HepG2 (cell line): ENCODE data around the gene ARHGAP12. TPM values are rescaled to one million over a fixed set of nuclear protein-coding genes. Genes with fewer than 3 reads are reported as not detected.

Source experiments
- ATF7 ChIP-seq, 2 experiments: fragments of 450-650 bp in 1 of 2; sonication (generic) in 1 of 2; formaldehyde crosslinking in 1 of 2; IDR thresholded peaks; 2 replicates each; pipeline versions ENCODE4 v1.4.0 to v1.6.1; 2016 to 2020; ENCODE audit warnings: antibody characterized with exemption in 1 of 2, mild to moderate bottlenecking in 1 of 2, missing genetic modification reagents in 1 of 2
- E2F1 ChIP-seq: sonication (generic); formaldehyde crosslinking; IDR thresholded peaks from 2 replicates; pipeline ENCODE4 v1.5.0; 2020; ENCODE audit warnings: missing genetic modification reagents
- EP300 ChIP-seq, 3 experiments: sonication (generic) in 1 of 3; formaldehyde crosslinking in 1 of 3; IDR thresholded peaks; 2 replicates each; pipeline versions ENCODE4 v1.5.1 to v1.6.1; 2011 to 2020; ENCODE audit warnings: low read depth in 2 of 3, low read length in 2 of 3, borderline replicate concordance in 1 of 3, improper control_type of control experiment in 1 of 3, mild to moderate bottlenecking in 1 of 3, missing genetic modification reagents in 1 of 3, moderate library complexity in 1 of 3
- ETS1 ChIP-seq: sonication (generic); formaldehyde crosslinking; IDR thresholded peaks from 2 replicates; pipeline ENCODE4 v1.4.0; 2020; ENCODE audit warnings: missing genetic modification reagents
- GABPA ChIP-seq, 2 experiments: IDR thresholded peaks; 2 replicates each; pipeline ENCODE4 v1.6.1; 2011 to 2016; ENCODE audit warnings: low read depth in 2 of 2, low read length in 1 of 2, missing biosample characterization in 1 of 2, missing genetic modification characterization in 1 of 2
- KDM3A ChIP-seq: IDR thresholded peaks from 2 replicates; pipeline ENCODE4 v1.6.1; 2018; ENCODE audit warnings: low read depth, missing compliant biosample characterization
- MTERF4 ChIP-seq: sonication (generic); formaldehyde crosslinking; IDR thresholded peaks from 2 replicates; pipeline ENCODE4 v1.8.0; 2023; ENCODE audit warnings: mild to moderate bottlenecking, missing genetic modification reagents
- NCOA2 ChIP-seq: sonication (generic); formaldehyde crosslinking; IDR thresholded peaks from 2 replicates; pipeline ENCODE4 v1.8.0; 2022; ENCODE audit warnings: inconsistent platforms
- NFE2 ChIP-seq: sonication (generic); formaldehyde crosslinking; IDR thresholded peaks from 2 replicates; pipeline ENCODE4 v1.4.0; 2020; ENCODE audit warnings: missing genetic modification reagents
- PHB2 ChIP-seq: fragments of 450-650 bp; IDR thresholded peaks from 2 replicates; pipeline ENCODE4 v1.6.1; 2018; ENCODE audit not compliant: partially characterized antibody
- RERE ChIP-seq: IDR thresholded peaks from 2 replicates; pipeline ENCODE4 v1.6.1; 2016; ENCODE audit warnings: low read depth, missing genetic modification reagents, missing compliant biosample characterization
- SNAPC2 ChIP-seq: sonication (generic); formaldehyde crosslinking; IDR thresholded peaks from 2 replicates; pipeline ENCODE4 v1.8.1; 2022; ENCODE audit warnings: mild to moderate bottlenecking, missing genetic modification reagents
- SP4 ChIP-seq: sonication (generic); formaldehyde crosslinking; IDR thresholded peaks from 2 replicates; pipeline ENCODE4 v1.8.1; 2023; ENCODE audit warnings: mild to moderate bottlenecking, missing genetic modification reagents
- TBX2 ChIP-seq: sonication (generic); formaldehyde crosslinking; IDR thresholded peaks from 2 replicates; pipeline ENCODE4 v1.5.0; 2020; ENCODE audit warnings: missing genetic modification reagents, mild to moderate bottlenecking, borderline replicate concordance
- TGIF2 ChIP-seq: IDR thresholded peaks from 2 replicates; pipeline ENCODE4 v1.6.1; 2016; ENCODE audit warnings: control low read depth, missing compliant biosample characterization
- XBP1 ChIP-seq: sonication (generic); formaldehyde crosslinking; IDR thresholded peaks from 2 replicates; pipeline ENCODE4 v1.5.0; 2020; ENCODE audit warnings: missing genetic modification reagents
- ZNF232 ChIP-seq: sonication (generic); formaldehyde crosslinking; IDR thresholded peaks from 2 replicates; pipeline ENCODE4 v1.4.0; 2020; ENCODE audit warnings: missing genetic modification reagents, borderline replicate concordance
- ZNF678 ChIP-seq: sonication (generic); formaldehyde crosslinking; IDR thresholded peaks from 2 replicates; pipeline ENCODE4 v1.4.0; 2020; ENCODE audit warnings: mild to moderate bottlenecking, missing genetic modification reagents
- ZNF749 ChIP-seq: sonication (generic); formaldehyde crosslinking; IDR thresholded peaks from 2 replicates; pipeline ENCODE4 v1.8.0; 2022; ENCODE audit warnings: mild to moderate bottlenecking, missing genetic modification reagents, moderate library complexity, borderline replicate concordance
- ZNF781 ChIP-seq: sonication (generic); formaldehyde crosslinking; IDR thresholded peaks from 2 replicates; pipeline ENCODE4 v1.5.1; 2020; ENCODE audit warnings: borderline replicate concordance, mild to moderate bottlenecking, missing genetic modification reagents; ENCODE audit errors: not compliant biosample characterization
- polyA plus RNA-seq, 8 experiments: library from polyadenylated mRNA; depleted of rRNA in 3 of 8; stranded (reverse) in 7 of 8; unstranded in 1 of 8; fragments of >200 nt; fragmentation: Illumina TruSeq in 4 of 8; extraction: Trizol in 4 of 8; gene quantifications; 2 replicates each; pipeline versions ENCODE4 v1.2.1 to v1.2.3, GENCODE V29; 2011 to 2016; ENCODE audit warnings: low read depth in 4 of 8, missing spikeins in 1 of 8, mixed read lengths in 1 of 8; ENCODE audit not compliant: insufficient read depth in 1 of 8
- total RNA-seq, 5 experiments: library from RNA; depleted of rRNA; stranded (reverse); fragments of >200 nt; fragmentation: Illumina TruSeq; extraction: Trizol; gene quantifications; 2 replicates each; pipeline ENCODE4 v1.2.3, GENCODE V29; 2016; ENCODE audit warnings: low read depth in 1 of 5

Gene ARHGAP12
- total and polyA plus RNA-seq, 2 of the 13 experiments (the other 11 are each of a cell fraction or from before 2014, with no cell fraction given): 25.0 to 54.6 TPM

GRCh38 chr10:31947144-31947926 is 18.7 kb upstream of the ARHGAP12 start (continued):
- TF ChIP-seq TBX2 (CRISPR knock-in tag) (no peak), SP4 (CRISPR knock-in tag) (no peak), EP300 (IDR thresholded peaks at IDR 0.05; ENCODE audit: low read depth in 2 of 2, low read length in 2 of 2) (peak in 1 of 2 experiments; percentile 42; a peak in 2 of 4 replicates), EP300 (CRISPR knock-in tag; IDR thresholded peaks at IDR 0.05; ENCODE audit: borderline replicate concordance) (no peak), ZNF749 (CRISPR knock-in tag) (no peak), ETS1 (CRISPR knock-in tag) (no peak), ZNF678 (CRISPR knock-in tag) (no peak), NFE2 (CRISPR knock-in tag) (no peak), ATF7 (IDR thresholded peaks at IDR 0.05) (no peak), ATF7 (CRISPR knock-in tag; IDR thresholded peaks at IDR 0.05) (no peak), SNAPC2 (no peak), ZNF232 (CRISPR knock-in tag) (no peak), XBP1 (no peak), KDM3A (CRISPR knock-in tag) (no peak), RERE (no peak), GABPA (IDR thresholded peaks at IDR 0.05; ENCODE audit: low read depth, low read length) (no peak), GABPA (CRISPR knock-in tag; IDR thresholded peaks at IDR 0.05; ENCODE audit: low read depth) (peak; percentile 42; the same call in 1 of the 2 replicates), E2F1 (CRISPR knock-in tag) (no peak), PHB2 (no peak), TGIF2 (no peak), MTERF4 (CRISPR knock-in tag) (no peak), ZNF781 (no peak), NCOA2 (CRISPR knock-in tag) (no peak; the same call in 1 of the 2 replicates)
